ENCODE results near the gene TGFB2.

- no peak for TF ChIP-seq POLR2A (IDR thresholded peaks at IDR 0.05)
- TF ChIP-seq, protein P1, sequence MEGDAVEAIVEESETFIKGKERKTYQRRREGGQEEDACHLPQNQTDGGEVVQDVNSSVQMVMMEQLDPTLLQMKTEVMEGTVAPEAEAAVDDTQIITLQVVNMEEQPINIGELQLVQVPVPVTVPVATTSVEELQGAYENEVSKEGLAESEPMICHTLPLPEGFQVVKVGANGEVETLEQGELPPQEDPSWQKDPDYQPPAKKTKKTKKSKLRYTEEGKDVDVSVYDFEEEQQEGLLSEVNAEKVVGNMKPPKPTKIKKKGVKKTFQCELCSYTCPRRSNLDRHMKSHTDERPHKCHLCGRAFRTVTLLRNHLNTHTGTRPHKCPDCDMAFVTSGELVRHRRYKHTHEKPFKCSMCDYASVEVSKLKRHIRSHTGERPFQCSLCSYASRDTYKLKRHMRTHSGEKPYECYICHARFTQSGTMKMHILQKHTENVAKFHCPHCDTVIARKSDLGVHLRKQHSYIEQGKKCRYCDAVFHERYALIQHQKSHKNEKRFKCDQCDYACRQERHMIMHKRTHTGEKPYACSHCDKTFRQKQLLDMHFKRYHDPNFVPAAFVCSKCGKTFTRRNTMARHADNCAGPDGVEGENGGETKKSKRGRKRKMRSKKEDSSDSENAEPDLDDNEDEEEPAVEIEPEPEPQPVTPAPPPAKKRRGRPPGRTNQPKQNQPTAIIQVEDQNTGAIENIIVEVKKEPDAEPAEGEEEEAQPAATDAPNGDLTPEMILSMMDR (IDR thresholded peaks at IDR 0.05), result no peak
These were observed 24.8 kb downstream of the TGFB2 start for GRCh38 chr1:218369688-218370511.

Data from thyroid gland (tissue), 4 donors.